ENCODE results near the gene HSD17B3. TPM values are rescaled to one million over a fixed set of nuclear protein-coding genes. Genes with fewer than 3 reads are reported as not detected.

HSD17B3 gene
- total RNA-seq, 1 donor, result not detected

DNA sequence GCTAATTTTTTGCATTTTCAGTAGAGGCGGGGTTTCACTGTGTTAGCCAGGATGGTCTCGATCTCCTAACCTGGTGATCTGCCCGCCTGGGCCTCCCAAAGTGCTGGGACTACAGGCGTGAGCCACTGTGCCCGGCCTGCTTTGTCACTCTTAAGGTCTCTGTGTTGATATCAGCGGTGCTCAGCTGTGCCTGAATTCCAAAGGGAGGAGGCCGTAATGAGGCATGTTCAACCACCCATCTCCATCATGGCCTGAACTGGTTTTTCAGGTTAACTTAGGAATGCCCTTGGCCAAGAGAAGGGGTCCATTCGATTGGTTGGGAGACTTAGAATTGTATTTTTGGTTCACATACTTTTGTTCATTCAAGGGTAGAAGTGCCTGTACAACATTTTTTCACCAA, 22.0 kb downstream of the HSD17B3 start:
- TF ChIP-seq, protein P1, sequence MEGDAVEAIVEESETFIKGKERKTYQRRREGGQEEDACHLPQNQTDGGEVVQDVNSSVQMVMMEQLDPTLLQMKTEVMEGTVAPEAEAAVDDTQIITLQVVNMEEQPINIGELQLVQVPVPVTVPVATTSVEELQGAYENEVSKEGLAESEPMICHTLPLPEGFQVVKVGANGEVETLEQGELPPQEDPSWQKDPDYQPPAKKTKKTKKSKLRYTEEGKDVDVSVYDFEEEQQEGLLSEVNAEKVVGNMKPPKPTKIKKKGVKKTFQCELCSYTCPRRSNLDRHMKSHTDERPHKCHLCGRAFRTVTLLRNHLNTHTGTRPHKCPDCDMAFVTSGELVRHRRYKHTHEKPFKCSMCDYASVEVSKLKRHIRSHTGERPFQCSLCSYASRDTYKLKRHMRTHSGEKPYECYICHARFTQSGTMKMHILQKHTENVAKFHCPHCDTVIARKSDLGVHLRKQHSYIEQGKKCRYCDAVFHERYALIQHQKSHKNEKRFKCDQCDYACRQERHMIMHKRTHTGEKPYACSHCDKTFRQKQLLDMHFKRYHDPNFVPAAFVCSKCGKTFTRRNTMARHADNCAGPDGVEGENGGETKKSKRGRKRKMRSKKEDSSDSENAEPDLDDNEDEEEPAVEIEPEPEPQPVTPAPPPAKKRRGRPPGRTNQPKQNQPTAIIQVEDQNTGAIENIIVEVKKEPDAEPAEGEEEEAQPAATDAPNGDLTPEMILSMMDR (IDR thresholded peaks at IDR 0.05; ENCODE audit: insufficient read depth, low read depth, low read length), result no peak
- no peak for DNase-seq (ENCODE audit: low read depth)
- H3K4me3 ChIP-seq (ENCODE audit: low read depth, low read length), result no peak overlapping the region

DNA sequence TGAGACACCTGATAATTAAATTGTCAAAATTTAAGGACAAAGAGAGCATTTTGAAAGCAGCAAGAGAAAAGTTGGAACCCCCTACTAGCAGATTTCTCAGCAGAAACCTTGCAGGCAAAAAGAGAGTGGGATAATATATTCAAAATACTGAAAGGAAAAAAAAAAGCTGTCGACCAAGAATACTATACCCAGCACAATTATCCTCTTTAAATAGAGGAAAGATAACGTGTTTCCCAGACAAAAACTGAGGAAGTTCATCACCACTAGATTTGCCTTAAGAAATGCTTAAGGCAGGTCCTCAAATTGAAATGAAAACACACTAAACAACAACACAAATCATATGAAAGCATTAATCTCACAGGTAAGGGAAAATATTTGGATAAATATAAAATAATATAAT, 27.0 kb downstream of the HSD17B3 start:
- TF ChIP-seq, protein P1 (IDR thresholded peaks at IDR 0.05; ENCODE audit: insufficient read depth, low read depth, low read length), result no peak
- no peak overlapping the region for H3K4me3 ChIP-seq (ENCODE audit: low read depth, low read length)
- no peak for DNase-seq (ENCODE audit: low read depth)

DNA sequence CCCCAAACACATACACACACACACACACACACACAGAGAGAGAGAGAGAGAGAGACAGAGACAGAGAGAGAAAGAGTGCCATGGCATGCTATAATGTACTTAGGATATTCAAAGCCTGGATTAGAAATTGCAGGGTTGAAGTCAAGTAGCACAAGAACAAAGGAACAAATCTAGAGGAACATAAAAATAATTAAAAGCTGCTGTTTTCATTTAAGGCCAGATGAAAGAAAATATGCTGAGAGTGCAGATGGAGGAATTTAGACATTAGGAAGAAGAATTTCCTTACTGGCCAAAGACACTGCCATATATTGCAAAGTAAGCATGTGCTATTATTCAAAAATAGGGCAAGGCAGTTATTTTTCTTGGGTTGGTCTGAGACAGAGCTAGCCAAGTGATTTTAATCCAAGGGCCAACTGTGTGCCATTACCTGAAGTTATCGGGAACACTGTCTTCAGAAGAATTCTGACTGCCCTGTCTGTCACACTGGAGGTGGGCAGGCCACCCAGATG, 31.7 kb downstream of the HSD17B3 start:
- TF ChIP-seq, protein P1 (IDR thresholded peaks at IDR 0.05; ENCODE audit: insufficient read depth, low read depth, low read length), result no peak
- no peak for DNase-seq (ENCODE audit: low read depth)
- no peak overlapping the region for H3K4me3 ChIP-seq (ENCODE audit: low read depth, low read length)

DNA sequence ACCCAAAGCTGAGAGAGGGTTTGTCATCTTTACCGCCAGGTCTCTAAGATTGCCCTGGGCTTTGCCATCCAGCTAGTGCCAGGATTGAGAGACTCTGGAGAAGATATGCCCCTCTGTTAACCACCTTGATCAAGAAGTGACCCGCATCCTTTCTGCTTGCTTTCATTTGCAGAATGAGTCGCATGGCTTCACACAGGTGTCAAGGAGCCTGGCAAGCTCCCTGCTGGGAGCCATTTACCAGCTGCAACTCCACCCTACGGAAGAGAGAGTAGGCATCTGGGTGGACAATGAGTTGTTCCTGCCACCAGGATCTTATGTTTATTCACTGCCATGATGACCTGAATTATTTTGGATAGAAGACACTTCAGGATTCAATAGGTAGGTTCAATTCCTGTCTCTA, 43.0 kb downstream of the HSD17B3 start:
- no peak overlapping the region for H3K4me3 ChIP-seq (ENCODE audit: low read depth, low read length)
- no peak for DNase-seq (ENCODE audit: low read depth)
- TF ChIP-seq, protein P1 (IDR thresholded peaks at IDR 0.05; ENCODE audit: insufficient read depth, low read depth, low read length), result no peak

DNA sequence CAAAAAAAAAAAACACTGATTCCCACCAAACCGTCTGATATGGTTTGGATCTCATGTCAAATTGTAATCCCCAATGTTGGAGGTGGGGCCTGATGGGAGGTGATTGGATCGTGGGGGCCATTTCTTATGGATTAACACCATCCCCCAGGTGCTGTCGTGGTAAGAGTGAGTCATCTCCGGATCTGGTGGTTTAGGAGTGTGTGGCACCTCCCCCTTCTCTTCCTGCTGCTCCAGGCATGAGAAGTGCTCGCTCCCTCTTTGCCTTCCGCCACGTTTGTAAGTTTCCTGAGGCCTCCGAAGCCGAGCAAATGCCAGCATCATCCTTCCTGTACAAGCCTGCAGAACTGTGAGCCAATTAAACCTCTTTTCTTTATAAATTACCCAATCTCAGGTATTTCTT, 45.2 kb downstream of the HSD17B3 start:
- TF ChIP-seq, protein P1 (IDR thresholded peaks at IDR 0.05; ENCODE audit: insufficient read depth, low read depth, low read length), result no peak
- no peak overlapping the region for H3K4me3 ChIP-seq (ENCODE audit: low read depth, low read length)
- DNase-seq (ENCODE audit: low read depth), result no peak

DNA sequence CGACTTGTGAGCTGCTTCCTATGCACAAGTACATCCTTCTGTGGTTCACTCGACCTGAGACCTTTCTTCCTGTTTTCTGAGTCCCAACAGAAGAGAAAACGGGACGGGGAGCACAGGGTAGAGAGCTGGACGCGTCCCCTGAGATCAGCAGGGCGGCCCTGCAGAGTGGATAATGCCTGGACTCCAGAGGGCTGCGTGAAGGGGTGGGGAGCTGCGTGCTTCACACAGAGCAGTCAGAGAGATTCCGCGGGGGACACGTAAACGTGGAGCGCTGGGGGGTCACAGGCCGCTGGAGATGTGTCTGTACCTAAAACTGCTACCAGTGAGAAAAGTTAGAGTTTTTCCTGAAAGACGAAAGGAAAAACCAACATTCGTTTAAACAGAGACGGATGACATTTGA, 46.3 kb downstream of the HSD17B3 start:
- TF ChIP-seq, protein P1 (IDR thresholded peaks at IDR 0.05; ENCODE audit: insufficient read depth, low read depth, low read length), result no peak
- H3K4me3 ChIP-seq (ENCODE audit: low read depth, low read length), result no peak overlapping the region
- no peak for DNase-seq (ENCODE audit: low read depth)

DNA sequence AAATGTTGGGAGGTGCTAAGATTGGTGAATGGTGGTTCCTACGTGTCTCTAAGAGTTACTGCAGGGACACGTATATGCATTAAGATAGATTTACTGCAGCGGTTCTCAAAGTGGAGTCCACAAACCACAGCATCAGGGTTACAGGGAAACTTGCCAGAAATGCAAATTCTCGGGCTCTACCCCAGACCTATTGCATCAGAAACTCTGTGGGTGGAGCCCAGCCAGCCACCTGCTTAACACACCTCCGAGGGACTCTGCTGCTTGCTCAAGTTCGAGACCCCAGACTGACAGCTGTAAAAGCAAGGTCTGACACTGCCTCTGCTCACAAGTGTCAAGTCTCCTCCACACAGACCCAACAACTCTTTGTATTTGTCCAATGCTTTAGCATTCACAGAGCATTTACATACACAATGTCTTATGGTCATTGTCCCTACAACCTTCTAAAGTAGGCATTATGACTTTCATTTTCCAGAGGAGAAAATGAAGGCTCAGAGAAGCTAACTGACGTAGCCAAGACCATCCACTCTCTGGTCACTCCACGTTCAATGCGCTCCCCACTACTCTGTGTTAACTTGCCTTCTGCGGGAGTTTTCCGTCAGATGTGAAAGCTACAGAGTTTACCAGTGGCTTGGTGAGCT, 48.8 kb downstream of the HSD17B3 start:
- no peak overlapping the region for H3K4me3 ChIP-seq (ENCODE audit: low read depth, low read length)
- TF ChIP-seq, protein P1 (IDR thresholded peaks at IDR 0.05; ENCODE audit: insufficient read depth, low read depth, low read length), result no peak
- DNase-seq (ENCODE audit: low read depth), result no peak
